Measurements from ENCODE around the gene COL23A1.

COL23A1 gene

GRCh38 chr5:178339272-178339671, 250.9 kb downstream of the COL23A1 start:
- DNase-seq (ENCODE audit: low spot score), result no peak

DNA sequence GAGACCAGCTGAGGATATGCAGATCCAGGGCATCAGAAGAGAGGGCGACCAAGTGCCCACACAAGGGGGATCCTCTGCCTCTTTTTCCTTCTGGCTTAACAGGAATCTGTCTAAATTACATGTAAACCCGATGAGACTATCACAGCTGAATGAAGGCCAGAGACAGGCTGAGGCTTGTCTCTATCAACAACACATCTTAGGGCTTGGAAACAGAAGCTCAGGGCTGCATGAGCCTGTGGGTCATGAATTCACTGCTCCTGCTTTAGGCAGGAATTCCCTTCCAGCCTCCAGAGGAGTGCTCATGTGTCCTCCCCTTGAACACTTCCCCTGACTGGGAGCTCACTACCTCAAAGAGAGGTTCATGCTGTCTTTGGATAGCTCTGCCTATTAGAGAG, 251.4 kb downstream of the COL23A1 start:
- DNase-seq (ENCODE audit: low spot score), result no peak

DNA sequence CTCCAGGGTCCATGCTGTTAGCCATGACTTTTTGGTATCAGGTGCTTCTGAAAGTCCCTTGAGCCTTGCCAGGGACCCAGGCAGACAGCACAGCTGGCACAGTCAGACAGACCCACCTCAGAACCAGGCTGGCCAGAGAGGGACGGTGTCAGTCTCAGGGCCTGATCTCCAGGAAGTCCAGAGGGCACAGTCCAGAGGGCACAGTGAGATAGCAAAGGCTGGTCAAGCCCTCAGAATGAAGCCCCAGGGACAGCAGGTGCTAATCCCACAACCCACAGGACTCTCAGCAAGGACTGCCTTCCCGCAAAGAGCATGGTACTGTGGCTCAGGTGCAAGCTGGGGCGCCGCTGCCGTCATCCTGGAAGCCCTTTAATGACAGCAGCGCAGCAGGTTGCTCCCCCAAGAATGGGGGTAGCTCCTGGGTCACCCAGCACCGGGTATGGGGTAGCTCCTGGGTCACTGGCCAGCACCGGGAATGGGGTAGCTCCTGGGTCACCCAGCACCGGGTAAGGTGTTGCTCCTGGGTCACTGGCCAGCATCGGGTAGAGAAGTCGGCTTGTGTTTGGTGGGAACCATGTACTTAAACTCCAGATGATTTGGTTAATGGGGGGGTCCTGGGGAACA, 252.0 kb downstream of the COL23A1 start:
- DNase-seq (ENCODE audit: low spot score), result no peak

DNA sequence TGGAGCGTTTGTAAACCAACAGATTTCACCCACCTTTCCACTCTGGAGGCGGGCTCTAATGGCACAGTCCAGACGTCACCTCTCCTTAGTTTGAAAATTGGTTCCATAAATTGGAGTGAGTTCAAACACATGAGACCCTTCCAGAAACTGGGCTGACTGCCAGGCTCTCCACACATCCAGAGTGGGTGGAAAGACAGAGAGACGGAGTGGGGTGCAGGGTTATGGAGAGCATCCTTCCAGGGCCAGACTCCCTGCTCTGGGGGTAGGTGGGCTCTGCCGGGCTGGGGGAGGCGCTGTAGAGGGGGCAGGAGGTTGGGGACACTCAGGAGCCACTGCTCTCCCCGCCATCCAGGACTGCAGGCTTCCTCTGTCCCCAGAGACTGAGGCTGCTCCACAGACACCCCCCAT, 252.9 kb downstream of the COL23A1 start:
- no peak for DNase-seq (ENCODE audit: low spot score)

DNA sequence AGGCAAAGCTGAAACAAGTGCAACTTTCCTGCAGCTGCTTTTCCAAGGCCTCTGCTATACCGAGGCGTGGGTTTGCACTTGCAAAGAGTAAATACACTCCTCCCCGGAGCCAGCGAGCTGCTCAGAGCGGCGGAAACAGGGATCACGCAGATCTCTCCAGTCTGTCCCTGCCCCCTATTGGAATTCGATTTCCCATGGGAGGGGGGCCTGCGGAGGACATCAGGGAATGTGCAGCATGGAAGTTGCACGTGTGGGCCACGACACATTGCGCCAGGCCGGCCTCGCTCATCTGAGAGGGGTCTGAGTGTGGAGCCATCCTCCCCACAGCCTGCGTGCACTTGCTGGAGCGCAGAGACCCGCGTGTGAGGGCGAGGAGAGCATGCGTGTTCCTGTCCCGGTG, 253.3 kb downstream of the COL23A1 start:
- DNase-seq (ENCODE audit: low spot score), result no peak

DNA sequence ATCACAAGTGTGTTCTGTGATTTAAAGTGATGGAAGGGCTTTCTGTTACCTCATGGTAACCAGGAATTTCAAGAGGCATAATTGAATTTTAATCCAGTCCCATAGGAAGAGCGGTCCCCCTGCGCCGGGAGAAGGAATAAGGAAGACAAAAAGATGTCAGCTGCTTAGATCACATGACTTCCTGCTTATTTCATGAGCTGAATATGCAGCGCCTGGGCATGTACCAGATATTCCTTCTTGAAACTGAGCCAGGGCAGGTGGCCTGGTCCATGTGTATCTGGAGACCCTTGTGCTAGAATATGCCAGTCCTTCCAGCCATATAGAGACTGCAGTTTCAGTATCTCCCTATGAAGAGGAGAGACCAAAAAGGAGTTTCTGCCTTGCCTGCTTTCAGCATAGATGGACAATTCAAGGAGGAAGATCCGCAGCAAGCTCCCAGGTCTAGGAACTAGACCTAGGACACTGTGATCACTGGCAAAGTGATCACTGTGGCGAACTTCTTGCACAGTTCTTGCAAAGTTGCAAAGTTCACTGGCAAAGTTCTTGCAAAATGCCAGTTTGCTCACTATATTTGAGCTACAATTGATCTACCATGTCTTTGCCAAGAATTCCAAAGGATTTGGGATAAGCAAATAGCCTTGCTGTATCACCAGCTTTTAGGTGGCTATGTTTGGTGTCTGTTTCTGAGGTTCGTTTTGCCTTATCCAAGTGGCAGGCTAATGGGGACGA, 254.7 kb downstream of the COL23A1 start:
- DNase-seq (ENCODE audit: low spot score), result no peak

DNA sequence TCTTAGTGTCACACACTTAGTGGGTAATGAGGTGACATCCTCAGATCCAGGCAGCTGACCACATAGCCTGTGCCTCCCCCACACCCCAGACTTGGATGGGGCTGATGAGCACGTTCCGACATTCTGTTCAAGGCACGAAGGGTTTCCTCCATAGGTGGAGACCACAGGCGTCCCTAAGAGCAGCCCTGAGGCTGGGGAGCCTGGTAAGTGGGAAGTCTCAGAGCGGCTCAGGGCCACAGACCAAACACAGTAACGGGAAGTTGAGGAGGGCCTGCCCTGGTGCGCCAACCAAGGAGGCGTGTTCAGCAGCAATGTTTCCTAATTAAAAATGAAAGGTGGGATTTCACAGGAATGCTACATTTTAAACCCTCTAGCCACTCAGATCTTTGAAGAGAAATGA, 255.3 kb downstream of the COL23A1 start:
- no peak for DNase-seq (ENCODE audit: low spot score)

GRCh38 chr5:178333821-178334481, 256.2 kb downstream of the COL23A1 start:
- DNase-seq (ENCODE audit: low spot score), result no peak

DNA sequence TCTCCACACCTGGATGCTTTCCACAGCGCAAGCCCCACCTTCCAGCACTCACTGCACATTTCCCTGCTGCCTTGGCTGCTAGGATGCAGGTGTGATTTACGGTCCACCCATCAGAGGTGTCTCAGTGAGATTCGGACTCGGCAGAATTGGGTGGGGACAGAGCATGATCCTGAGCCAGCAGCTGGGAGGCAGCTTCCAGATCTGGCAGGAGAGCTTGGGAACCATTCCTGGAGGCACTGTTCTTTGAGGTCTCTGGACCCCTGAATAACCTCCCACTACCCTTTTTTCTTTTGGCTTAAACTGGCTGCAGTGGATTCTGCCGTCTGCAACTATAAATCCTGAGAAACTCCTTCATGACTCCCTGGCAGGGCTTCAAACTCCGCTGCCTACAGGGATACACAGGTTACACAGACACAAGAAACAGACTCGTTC, 258.0 kb downstream of the COL23A1 start:
- DNase-seq (ENCODE audit: low spot score), result no peak

- no peak for DNase-seq (ENCODE audit: low spot score)
Measured at GRCh38 chr5:178331491-178331996, 258.6 kb downstream of the COL23A1 start.

GRCh38 chr5:178330791-178331404, 259.3 kb downstream of the COL23A1 start:
- DNase-seq (ENCODE audit: low spot score), result no peak

DNA sequence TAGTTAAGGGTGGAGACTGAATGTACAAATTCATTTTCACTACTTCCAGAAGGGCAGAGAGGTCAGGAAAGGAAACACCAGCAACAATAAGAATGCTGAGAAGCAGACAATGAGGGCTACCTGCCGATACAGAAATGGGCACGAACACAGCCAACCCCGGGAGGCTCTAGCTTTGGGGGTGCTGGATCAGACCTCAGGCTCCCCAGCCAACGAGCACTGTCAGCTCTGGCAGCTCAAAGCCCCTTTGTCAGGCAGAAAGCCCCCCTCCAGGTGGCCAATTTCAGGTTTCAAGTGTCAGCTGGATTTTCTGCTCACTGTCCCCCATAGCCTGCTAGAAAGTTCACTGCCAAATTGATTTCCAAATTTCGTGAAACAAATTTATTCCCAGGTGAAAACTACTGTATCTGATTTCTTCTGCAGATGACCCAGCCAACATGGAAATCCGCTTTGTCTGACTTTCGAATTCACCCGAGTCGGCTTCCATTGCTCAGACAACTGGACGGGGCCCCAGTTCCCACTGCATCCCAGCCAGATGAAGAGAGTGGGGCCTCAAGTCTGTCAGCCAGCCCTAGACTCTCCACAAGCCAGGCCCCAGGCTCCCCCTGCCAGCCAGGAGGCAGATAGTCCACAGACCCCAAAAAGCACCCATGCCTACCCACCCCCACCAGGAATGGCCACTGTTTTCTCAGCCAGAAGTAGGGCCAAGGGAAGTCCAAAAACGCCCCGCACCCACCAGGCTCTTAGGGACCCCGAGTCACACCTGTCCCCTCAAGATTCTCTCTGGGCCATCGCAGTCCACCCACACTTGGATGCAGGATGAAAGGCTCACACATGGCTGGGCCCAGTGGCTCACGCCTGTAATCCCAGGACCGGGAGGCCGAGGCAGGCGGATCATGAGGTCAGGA, 261.1 kb downstream of the COL23A1 start:
- no peak for DNase-seq (ENCODE audit: low spot score)

GRCh38 chr5:178327931-178328711, 262.1 kb downstream of the COL23A1 start:
- no peak for DNase-seq (ENCODE audit: low spot score)

GRCh38 chr5:178327446-178327845, 262.7 kb downstream of the COL23A1 start:
- DNase-seq (ENCODE audit: low spot score), result no peak

GRCh38 chr5:178326374-178326715, 263.8 kb downstream of the COL23A1 start:
- no peak for DNase-seq (ENCODE audit: low spot score)

GRCh38 chr5:178325679-178326373, 264.4 kb downstream of the COL23A1 start:
- no peak for DNase-seq (ENCODE audit: low spot score)

GRCh38 chr5:178325311-178325678, 264.9 kb downstream of the COL23A1 start:
- DNase-seq (ENCODE audit: low spot score), result no peak

DNA sequence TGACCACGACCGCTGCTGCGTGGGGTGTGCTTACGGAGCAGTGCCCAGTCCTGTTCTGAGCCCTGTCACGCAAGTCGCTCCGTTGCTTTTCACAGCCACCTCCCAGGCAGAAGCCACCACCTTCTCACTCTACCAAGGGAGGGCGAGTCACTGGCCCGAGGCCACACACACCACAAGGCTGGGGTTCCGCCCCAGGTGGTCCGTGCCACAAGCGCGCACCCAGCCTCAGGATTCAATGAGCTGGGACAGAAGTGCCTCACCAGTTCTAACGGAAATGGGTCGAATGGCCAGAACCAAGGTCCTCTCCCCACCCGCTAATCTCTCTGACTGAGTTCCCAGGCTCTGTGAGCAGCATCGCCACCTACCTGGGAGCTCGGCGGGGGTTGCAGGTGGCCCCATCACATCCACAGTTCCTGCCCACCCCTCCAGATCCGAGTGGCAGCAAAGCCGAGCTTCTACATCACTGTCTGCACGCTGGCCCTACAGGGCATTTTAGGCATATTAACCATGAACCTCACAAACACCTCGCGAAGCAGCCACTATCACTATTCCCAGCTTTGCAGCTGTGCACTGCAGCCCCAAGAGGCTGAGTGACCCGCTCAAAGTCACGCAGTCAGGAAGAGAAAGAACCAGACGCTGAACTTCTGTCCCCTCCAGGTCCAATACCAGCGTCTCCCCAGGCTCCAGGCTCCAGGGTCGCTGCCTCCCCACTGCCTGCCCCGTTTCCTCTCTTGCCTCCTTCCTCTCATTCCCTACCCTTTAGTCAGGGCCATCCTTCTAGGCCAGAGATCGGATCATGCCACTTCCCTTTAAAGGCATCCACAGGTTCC, 265.5 kb downstream of the COL23A1 start:
- DNase-seq (ENCODE audit: low spot score), result no peak

DNA sequence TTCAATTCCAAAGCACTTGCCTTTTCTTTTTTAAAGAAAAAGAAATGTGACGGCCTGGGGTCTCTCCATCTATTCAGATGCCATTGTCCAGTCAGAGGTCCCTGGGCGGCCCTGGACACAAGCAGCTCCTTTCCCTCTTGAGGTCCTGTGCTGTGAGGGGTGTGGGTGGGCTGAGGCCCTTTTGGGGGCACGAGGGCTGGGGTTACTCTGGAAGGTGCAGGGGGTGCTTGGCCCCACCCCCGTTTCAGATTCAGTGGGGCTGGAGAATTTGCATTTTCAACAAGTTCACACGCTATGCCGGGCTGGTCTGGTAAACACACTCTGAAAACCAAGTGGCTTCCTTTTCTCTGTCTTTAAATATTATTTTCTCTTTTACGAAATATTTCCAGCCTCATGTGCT, 266.2 kb downstream of the COL23A1 start:
- DNase-seq (ENCODE audit: low spot score), result no peak

DNA sequence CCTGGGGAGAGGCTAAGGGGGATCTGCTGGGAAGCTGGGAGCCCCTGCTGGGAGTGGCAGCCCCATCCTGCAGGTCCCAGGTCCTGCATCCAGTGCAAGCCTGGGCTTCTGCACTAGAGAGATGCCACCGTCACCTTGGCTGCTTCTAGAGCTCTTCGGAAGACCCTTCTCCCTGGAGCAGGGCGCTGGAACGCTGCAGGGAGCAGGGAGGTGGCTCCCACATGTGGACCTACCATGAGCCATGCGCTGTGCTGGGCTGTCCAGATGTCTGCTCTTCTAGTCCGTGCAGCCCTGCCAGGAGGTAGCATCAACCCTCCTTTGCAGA, 266.7 kb downstream of the COL23A1 start:
- DNase-seq (ENCODE audit: low spot score), result no peak

Measured in HuH-7.5 (cell line).